A549 (cell line): ENCODE data around the gene CNTNAP2.

ENCODE experiments used
- CTCF ChIP-seq: fragments of >200 bp; sonication (Bioruptor Twin); formaldehyde crosslinking; IDR thresholded peaks from 3 replicates; pipeline ENCODE4 v1.5.1; 2016
- EP300 ChIP-seq, 2 experiments: fragments of >200 bp; sonication (Bioruptor Twin); formaldehyde crosslinking; IDR thresholded peaks; 2 replicates in 1 of 2; 3 replicates in 1 of 2; pipeline ENCODE4 v1.6.1; 2016 to 2017
- POLR2A ChIP-seq: IDR thresholded peaks from 2 replicates; pipeline ENCODE4 v1.6.1; 2012; ENCODE audit warnings: mild to moderate bottlenecking, low read length
- RNF2 ChIP-seq: fragments of 200-600 bp; sonication (generic); IDR thresholded peaks from 2 replicates; pipeline ENCODE4 v1.6.1; 2016; ENCODE audit warnings: low read depth, mild to moderate bottlenecking, antibody characterized with exemption, moderate library complexity, borderline replicate concordance

- TF ChIP-seq EP300 (IDR thresholded peaks at IDR 0.05): no peak
- no peak for TF ChIP-seq RNF2
- TF ChIP-seq POLR2A: no peak
- no peak for TF ChIP-seq CTCF
Observed at GRCh38 chr7:148104136-148104716, 1987.6 kb downstream of the CNTNAP2 start.
